BJ (cell line): ENCODE data around the gene CHD9. TPM values are rescaled to one million over a fixed set of nuclear protein-coding genes. Genes with fewer than 3 reads are reported as not detected.

Experiments used
- CTCF ChIA-PET: fragments of 350-600 bp; formaldehyde crosslinking; extraction: SDS; loops from one replicate; lab custom pipeline; 2021; ENCODE audit warnings: antibody characterized with exemption, inconsistent platforms; lab: Yijun Ruan, JAX
- POLR2A ChIA-PET: fragments of 300-600 bp; sonication (Branson Sonifier 250); formaldehyde crosslinking; extraction: SDS; loops from one replicate; lab custom pipeline; 2021; ENCODE audit warnings: antibody characterized with exemption; lab: Charles Lee
- DNase-seq: peaks from one replicate; pipeline ENCODE4 v3.0.0-alpha.2; 2011; ENCODE audit warnings: low read depth
- H3K27me3 ChIP-seq: 2 replicates; pipeline ENCODE4 v1.6.0; 2011; ENCODE audit warnings: low read length; ENCODE audit not compliant: control insufficient read depth, insufficient read depth
- H3K36me3 ChIP-seq: 2 replicates; pipeline ENCODE4 v1.5.1; 2011; ENCODE audit warnings: low read length; ENCODE audit not compliant: control insufficient read depth, insufficient read depth
- H3K4me3 ChIP-seq: 2 replicates; pipeline ENCODE4 v1.5.1; 2011; ENCODE audit warnings: low read depth, mild to moderate bottlenecking, control low read depth, low read length
- CTCF ChIP-seq: IDR thresholded peaks from 2 replicates; pipeline ENCODE4 v1.5.1; 2011; ENCODE audit warnings: low read depth, mild to moderate bottlenecking, control low read depth, inconsistent platforms, low read length, moderate library complexity; ENCODE audit not compliant: insufficient read depth
- polyA plus RNA-seq: library from polyadenylated mRNA; depleted of rRNA; stranded (reverse); fragments of >200 nt; gene quantifications from 2 replicates; pipeline ENCODE4 v1.2.3, GENCODE V29; 2011

Gene CHD9
- polyA plus RNA-seq, 1 experiment, result 13.1 TPM

DNA sequence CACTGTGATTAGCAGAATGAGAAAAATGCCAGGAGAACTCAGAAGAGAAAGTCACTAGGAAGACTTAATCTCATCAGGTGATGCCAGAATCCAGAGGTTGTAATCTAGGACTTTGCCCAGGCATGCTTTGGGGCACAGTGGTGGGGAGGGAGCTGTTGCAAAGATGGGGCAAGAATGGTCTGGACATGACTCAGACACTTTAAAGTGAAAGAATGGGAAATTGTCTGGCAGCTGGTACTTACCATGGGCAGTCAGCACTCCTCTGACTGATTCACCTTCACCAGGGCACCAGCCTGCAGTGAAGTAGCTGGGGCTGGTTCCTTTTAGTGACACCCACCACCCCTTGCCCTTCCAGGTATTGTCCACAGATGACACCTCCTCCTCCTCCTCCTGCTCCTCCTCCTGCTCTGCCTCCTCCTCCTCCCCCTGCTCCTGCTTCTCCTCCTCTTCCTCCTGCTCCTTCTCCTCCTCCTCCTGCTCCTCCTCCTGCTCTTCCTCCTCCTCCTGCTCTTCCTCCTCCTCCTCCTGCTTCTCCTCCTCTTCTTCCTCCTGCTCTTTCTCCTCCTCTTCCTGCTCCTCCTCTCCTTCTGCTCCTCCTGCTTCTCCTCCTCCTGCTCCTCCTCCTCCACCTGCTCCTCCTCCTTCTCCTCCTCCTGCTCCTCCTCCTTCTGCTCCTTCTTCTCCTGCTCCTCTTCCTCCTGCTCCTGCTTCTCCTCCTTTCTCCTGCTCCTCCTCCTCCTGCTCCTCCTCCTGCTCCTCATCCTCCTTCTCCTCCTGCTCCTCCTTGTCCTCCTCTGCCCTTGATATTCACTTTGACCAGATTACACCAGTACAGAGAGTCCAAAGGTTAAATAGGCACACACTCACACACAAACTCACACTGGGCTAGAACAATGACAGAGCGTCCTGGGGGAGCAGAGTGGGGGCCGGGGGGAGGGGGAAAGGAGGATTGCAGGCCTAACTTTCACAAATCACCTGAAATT lies 2.0 kb upstream of the CHD9 start, which contains the start of gene CHD9NB:
CHD9NB (minus strand) TSS at position 379 of the 983 bp plus-strand sequence. CDS start 8,739 bp downstream, outside the sequence.
- POLR2A ChIA-PET, result interaction anchor here (0.6 to 1.0 kb wide), 3 partner anchors 39 to 155 kb away, joined by 3 to 4 read pairs (median 3); no protein-coding TSS in a partner anchor
- CTCF ChIA-PET, result interaction anchor here (0.5 to 3.6 kb wide), 9 partner anchors 9 to 155 kb away, joined by 3 to 38 read pairs (median 6); no protein-coding TSS in a partner anchor
- TF ChIP-seq CTCF, result no peak
- Histone ChIP-seq H3K27me3 (no peaks in the 10 kb centered on the region), H3K4me3 (peak within 1 kb of the TSS; percentile 29), H3K36me3 (no peaks in the 10 kb centered on the region)
- peak; percentile 68 for DNase-seq

DNA sequence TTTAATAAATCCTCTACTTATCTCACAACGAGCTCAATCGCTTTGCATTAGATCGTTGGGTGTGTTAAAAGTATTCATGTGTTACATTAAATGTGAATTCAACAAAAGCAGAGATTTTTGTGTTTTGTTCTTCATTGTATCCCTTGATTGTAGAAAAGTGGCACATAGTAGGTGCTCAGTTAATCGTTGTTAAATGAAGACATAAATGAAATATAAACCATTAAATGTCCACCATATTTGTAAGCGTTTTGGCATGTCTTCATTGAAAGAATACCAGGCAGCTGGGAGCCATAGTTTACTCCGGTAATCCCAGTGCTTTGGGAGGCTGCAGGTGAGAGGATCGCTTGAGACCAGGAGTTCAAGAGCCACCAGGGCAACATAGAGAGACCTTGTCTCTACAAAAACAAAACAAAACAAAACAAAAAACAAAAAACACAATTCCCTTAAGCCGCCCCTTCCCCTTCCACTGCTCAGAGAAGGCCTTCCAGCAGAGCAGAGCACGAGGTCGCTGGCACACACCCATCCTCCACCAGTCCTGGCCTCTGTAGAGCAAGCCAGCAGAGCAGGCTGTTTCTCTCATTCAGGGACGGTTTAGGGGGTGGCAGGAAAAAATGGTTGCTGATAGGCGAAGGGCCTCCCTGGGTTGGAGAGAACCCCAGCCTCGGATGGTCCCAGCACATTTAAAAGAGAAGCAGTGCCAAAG lies 673 bp upstream of the CHD9 start:
- ChIA-PET POLR2A (interaction anchor here (0.7 kb wide), 1 partner anchor 154 kb away, joined by 4 read pairs; no protein-coding TSS in a partner anchor), CTCF (interaction anchor here (0.6 to 4.7 kb wide), 35 partner anchors 10 to 399 kb away, joined by 3 to 38 read pairs (median 5); no protein-coding TSS in a partner anchor)
- DNase-seq, result no peak
- peak overlapping the region; percentile 66 for H3K4me3 ChIP-seq
- no peaks in the 10 kb centered on the region for H3K27me3 ChIP-seq
- H3K36me3 ChIP-seq, result peaks cover 1% of the 10 kb centered on the region; the same call in 1 of the 2 replicates
- TF ChIP-seq CTCF, result no peak

GRCh38 chr16:53055541-53056391 lies 975 bp downstream of the CHD9 start:
- H3K4me3 ChIP-seq, result peak overlapping the region; percentile 66
- TF ChIP-seq CTCF, result no peak
- POLR2A ChIA-PET, result no interaction called here
- CTCF ChIA-PET, result interaction anchor here (0.7 to 4.7 kb wide), 42 partner anchors 9 to 864 kb away, joined by 3 to 38 read pairs (median 5); no protein-coding TSS in a partner anchor
- H3K36me3 ChIP-seq, result peaks cover 1% of the 10 kb centered on the region; the same call in 1 of the 2 replicates
- DNase-seq, result no peak
- H3K27me3 ChIP-seq, result no peaks in the 10 kb centered on the region

GRCh38 chr16:53056392-53056881 lies 1.6 kb downstream of the CHD9 start:
- no peak for TF ChIP-seq CTCF
- ChIA-PET POLR2A (no interaction called here), CTCF (interaction anchor here (0.7 to 4.7 kb wide), 14 partner anchors 21 to 226 kb away, joined by 3 to 38 read pairs (median 12); no protein-coding TSS in a partner anchor)
- Histone ChIP-seq H3K36me3 (peaks cover 1% of the 10 kb centered on the region; the same call in 1 of the 2 replicates), H3K27me3 (no peaks in the 10 kb centered on the region), H3K4me3 (no peak overlapping the region)
- no peak for DNase-seq
